Activated CD4-positive, alpha-beta T cell treated with anti-CD3 and anti-CD28 coated beads for 36 hours (primary cell): Measurements from ENCODE around the gene ARF3. TPM values are rescaled to one million over a fixed set of nuclear protein-coding genes. Genes with fewer than 3 reads are reported as not detected.
"Not testable (repeated sequence)": the region's sequence is repeated elsewhere in the genome, so short reads cannot be mapped to it uniquely, and the experiment has no call there.

Experiments used
- ATAC-seq: fragments of 200-7000 bp; cut with Tn5 transposase; one replicate; pipeline ENCODE4 v1.10.0; 2021; ENCODE audit warnings: mild to moderate bottlenecking, moderate library complexity
- CTCF ChIA-PET: fragments of 350-600 bp; sonication (Branson Sonifier 250); formaldehyde crosslinking; loops from one replicate; lab custom pipeline; 2021; ENCODE audit warnings: antibody characterized with exemption; lab: Charles Lee
- POLR2A ChIA-PET: fragments of 350-600 bp; sonication (Branson Sonifier 250); formaldehyde crosslinking; loops from one replicate; lab custom pipeline; 2021; ENCODE audit warnings: antibody characterized with exemption, inconsistent platforms; lab: Charles Lee
- DNase-seq: peaks from one replicate; pipeline ENCODE4 v3.0.0-alpha.2; 2020
- H3K27ac Mint-ChIP-seq: one replicate; pipeline ENCODE4 v1.8.0; 2021; ENCODE audit warnings: mixed read lengths
- H3K27me3 Mint-ChIP-seq: one replicate; pipeline ENCODE4 v1.8.0; 2021; ENCODE audit warnings: mixed read lengths
- H3K36me3 Mint-ChIP-seq: one replicate; pipeline ENCODE4 v1.8.0; 2021; ENCODE audit warnings: low read depth, mixed read lengths
- H3K4me1 Mint-ChIP-seq: one replicate; pipeline ENCODE4 v1.8.0; 2021; ENCODE audit warnings: mixed read lengths
- H3K4me3 Mint-ChIP-seq: one replicate; pipeline ENCODE4 v1.8.0; 2021; ENCODE audit warnings: mild to moderate bottlenecking, moderate library complexity, mixed read lengths
- H3K9me3 Mint-ChIP-seq: one replicate; pipeline ENCODE4 v1.8.0; 2021; ENCODE audit warnings: low read depth, mixed read lengths
- intact Hi-C, 2 experiments: fragments of 100-400 bp; cut with DNase I in 1 of 2; cut with micrococcal nuclease in 1 of 2; formaldehyde crosslinking; loops; one replicate each; pipeline versions ENCODE4 v1.14.2 to v1.15.1; 2022 to 2024; cut with DNase I, micrococcal nuclease
- total RNA-seq, 2 experiments: library from RNA; stranded (reverse); gene quantifications; one replicate each; pipeline ENCODE4 v1.2.3, GENCODE V29; 2021

The ARF3 gene
- total RNA-seq, 2 experiments from 2014 or later: 84.7 to 96.1 TPM

DNA sequence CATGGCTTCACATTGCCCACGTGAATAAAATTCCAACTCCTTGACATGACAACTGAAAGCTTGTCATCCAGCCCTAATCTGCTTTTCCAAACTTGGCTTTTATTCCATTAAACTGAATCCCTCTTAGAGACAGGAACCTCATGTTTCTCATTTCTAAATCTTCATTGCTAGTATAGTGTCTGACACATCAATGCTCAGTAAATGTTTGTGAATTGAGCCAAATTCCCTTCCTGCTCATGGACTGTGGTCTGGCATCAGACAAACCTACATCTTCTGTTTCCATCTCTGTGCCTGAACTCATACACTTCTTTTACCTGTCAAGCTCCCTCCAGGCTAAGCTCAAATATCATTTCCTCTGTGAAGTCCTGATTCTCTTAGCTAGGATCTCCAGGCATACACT lies 27.7 kb downstream of the ARF3 start:
- Mint-ChIP-seq H3K27ac (no peak overlapping the region), H3K9me3 (no peaks in the 10 kb centered on the region), H3K27me3 (no peaks in the 10 kb centered on the region), H3K4me3 (no peak overlapping the region), H3K36me3 (peaks cover 17% of the 10 kb centered on the region), H3K4me1 (peaks cover 31% of the 10 kb centered on the region)
- no peak for ATAC-seq
- intact Hi-C loops: no loop called here
- ChIA-PET POLR2A (no interaction called here), CTCF (interaction anchor here (0.6 to 7.6 kb wide), 7 partner anchors 7 to 77 kb away, joined by 3 to 73 read pairs (median 4); partner anchors contain the start of gene FKBP11)
- no peak for DNase-seq

GRCh38 chr12:48927261-48927660 lies 30.0 kb downstream of the ARF3 start:
- Mint-ChIP-seq H3K27me3 (no peaks in the 10 kb centered on the region), H3K36me3 (peaks cover 30% of the 10 kb centered on the region), H3K4me1 (peaks cover 37% of the 10 kb centered on the region), H3K9me3 (no peaks in the 10 kb centered on the region), H3K27ac (peak overlapping the region; percentile 71), H3K4me3 (peak overlapping the region; percentile 5)
- intact Hi-C loops: no loop called here
- ChIA-PET CTCF (interaction anchor here (0.6 to 1.7 kb wide), 4 partner anchors 24 to 74 kb away, joined by 3 to 7 read pairs (median 4); no protein-coding TSS in a partner anchor), POLR2A (interaction anchor here (0.6 kb wide), 2 partner anchors 34 to 203 kb away, joined by 3 to 9 read pairs; no protein-coding TSS in a partner anchor)
- no peak for DNase-seq
- ATAC-seq: no peak

DNA sequence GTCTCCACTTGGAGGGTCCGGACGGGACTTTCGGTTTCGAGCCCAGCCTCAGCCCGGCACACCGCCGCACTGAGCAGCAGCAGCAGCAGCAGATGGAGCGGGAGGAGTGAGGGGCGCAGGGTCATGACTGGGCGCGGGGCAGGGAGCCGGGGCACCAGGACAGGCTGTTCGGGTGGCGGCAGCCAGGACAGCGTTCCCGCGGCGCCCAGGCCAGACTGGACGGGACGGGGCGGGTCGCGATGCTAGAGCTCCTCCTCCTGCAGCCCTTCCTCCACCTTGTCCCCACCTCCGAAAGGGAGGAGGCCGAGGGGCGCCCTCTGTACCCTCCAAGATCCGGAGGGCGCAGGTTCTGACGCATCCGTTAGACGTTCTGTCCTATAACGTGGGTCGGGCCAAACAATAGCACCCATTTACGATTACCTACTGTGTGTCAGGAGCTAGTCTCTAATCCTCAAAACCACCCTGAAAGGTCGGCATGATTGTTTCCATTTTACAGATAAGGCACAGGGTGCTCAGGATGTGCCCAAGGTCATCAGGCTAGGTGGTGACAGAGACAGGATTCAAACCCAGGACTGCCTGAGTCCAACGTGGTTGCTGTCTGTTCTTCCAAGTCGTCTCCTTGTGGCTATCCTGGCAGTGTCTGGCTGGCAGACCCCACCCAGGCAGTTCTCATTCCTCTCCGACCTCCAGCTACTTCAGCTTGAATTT lies 31.8 kb downstream of the ARF3 start, which contains the start of gene FKBP11:
Gene FKBP11, minus strand, starts transcription at position 189 of the 708 bp plus-strand sequence. Its CDS starts 64 bp downstream, at position 125.
- POLR2A ChIA-PET: interaction anchor here (0.5 to 2.0 kb wide), 10 partner anchors 15 to 442 kb away, joined by 3 to 14 read pairs (median 4); partner anchors contain the start of genes ARF3, DDX23, RND1 and SPATS2
- no peaks in the 10 kb centered on the region for H3K9me3 Mint-ChIP-seq
- H3K36me3 Mint-ChIP-seq: peaks cover 39% of the 10 kb centered on the region
- H3K4me3 Mint-ChIP-seq: peak within 1 kb of the TSS; percentile 83
- DNase-seq (peak; percentile 81), ATAC-seq (peak; percentile 89)
- peaks cover 52% of the 10 kb centered on the region for H3K4me1 Mint-ChIP-seq
- peak within 1 kb of the TSS; percentile 93 for H3K27ac Mint-ChIP-seq
- H3K27me3 Mint-ChIP-seq: no peaks in the 10 kb centered on the region
- CTCF ChIA-PET: interaction anchor here (0.5 to 7.9 kb wide), 16 partner anchors 8 to 429 kb away, joined by 3 to 73 read pairs (median 4); partner anchors contain the start of genes ARF3, DDX23, RND1 and WNT1
- intact Hi-C loops: loop anchor here (1.0 to 2.0 kb wide), 5 partner anchors 32 to 93 kb away; partner anchors contain the start of genes DDX23 (in 2 of the 2), ARF3 (in 1 of the 2), PRKAG1 (in 1 of the 2) and WNT1 (in 1 of the 2)

DNA sequence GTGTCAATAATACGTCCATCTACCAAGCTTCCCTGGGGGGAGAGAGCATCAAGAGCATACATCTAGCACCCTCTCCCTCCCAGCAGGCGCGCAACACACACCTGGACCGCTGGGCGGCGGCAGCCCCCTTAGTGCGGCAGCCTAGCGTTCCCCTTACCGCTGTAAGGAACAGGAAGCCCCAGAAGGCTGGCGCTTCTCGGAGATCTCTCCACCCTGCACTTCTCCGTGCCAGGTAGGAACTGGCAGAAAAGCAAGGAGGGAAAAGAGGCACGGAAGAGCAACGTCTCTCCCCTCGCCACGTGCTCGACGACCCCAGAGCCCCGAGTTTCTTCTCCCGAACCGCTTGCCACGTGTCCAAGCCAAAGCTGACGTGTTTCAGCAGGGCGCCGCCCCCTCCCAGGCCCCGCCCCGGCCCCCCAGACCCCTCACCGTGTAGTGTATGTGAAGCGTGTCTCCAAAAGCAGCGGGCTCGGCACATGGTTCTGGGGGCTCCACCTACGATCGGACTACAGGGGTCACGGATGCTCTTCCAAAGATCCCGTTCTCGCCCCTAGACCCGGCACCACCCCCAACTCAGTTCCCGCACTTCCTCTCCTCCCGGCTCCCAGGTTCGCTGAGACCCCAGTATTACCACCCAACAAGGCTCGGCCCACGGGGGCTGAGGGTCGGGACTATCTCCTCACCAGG lies 32.5 kb downstream of the ARF3 start:
- ChIA-PET POLR2A (interaction anchor here (0.5 to 2.0 kb wide), 10 partner anchors 16 to 1112 kb away, joined by 3 to 10 read pairs (median 4); partner anchors contain the start of genes ARF3, DDX23 and RND1), CTCF (interaction anchor here (0.6 to 7.9 kb wide), 19 partner anchors 9 to 186 kb away, joined by 3 to 73 read pairs (median 4); partner anchors contain the start of genes ARF3, DDX23, RND1 and WNT1)
- DNase-seq: peak; percentile 85
- H3K27me3 Mint-ChIP-seq: no peaks in the 10 kb centered on the region
- H3K4me1 Mint-ChIP-seq: peaks cover 52% of the 10 kb centered on the region
- ATAC-seq: peak; percentile 75
- intact Hi-C loops: loop anchor here (1.0 to 2.0 kb wide), 6 partner anchors 33 to 94 kb away; partner anchors contain the start of genes DDX23 (in 2 of the 2), WNT1 (in 2 of the 2), ARF3 (in 1 of the 2) and PRKAG1 (in 1 of the 2)
- H3K36me3 Mint-ChIP-seq: peaks cover 38% of the 10 kb centered on the region
- peak overlapping the region; percentile 93 for H3K27ac Mint-ChIP-seq
- no peaks in the 10 kb centered on the region for H3K9me3 Mint-ChIP-seq
- H3K4me3 Mint-ChIP-seq: peak overlapping the region; percentile 83

DNA sequence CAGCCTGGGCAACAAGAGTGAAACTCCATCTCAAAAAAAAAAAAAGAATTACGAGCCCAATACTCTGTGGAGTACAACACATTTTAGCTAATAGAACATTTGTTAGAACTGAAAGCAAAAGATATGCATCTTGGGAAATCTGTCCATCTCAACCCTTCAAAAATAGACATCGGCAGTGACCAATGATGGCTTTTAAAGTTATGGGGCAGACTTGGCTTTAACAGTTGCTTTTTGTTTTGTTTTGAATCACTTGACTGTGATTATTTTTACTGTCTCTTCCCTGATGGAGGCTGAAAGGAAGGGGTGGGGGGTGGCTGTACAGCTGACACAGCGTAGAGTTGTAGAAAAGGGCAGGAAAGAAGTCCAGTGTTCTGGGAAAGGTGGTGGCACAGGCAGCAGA lies 34.2 kb downstream of the ARF3 start:
- ATAC-seq (no peak), DNase-seq (no peak)
- CTCF ChIA-PET: interaction anchor here (0.8 to 7.9 kb wide), 15 partner anchors 10 to 108 kb away, joined by 3 to 73 read pairs (median 7); partner anchors contain the start of genes DDX23 and WNT1
- Mint-ChIP-seq H3K4me3 (peak overlapping the region; percentile 83), H3K4me1 (peaks cover 59% of the 10 kb centered on the region), H3K36me3 (peaks cover 44% of the 10 kb centered on the region), H3K27me3 (no peaks in the 10 kb centered on the region), H3K9me3 (no peaks in the 10 kb centered on the region), H3K27ac (peak overlapping the region; percentile 38)
- intact Hi-C loops: no loop called here
- POLR2A ChIA-PET: interaction anchor here (1.0 kb wide), 2 partner anchors 34 to 266 kb away, joined by 4 read pairs; partner anchors contain the start of genes ARF3 and TUBA1A

GRCh38 chr12:48917857-48918537 lies 39.3 kb downstream of the ARF3 start:
- peak; percentile 42 for DNase-seq
- CTCF ChIA-PET: interaction anchor here (0.6 to 1.4 kb wide), 8 partner anchors 14 to 1116 kb away, joined by 3 to 5 read pairs (median 4); a partner anchor contains a TSS
- intact Hi-C loops: no loop called here
- no peaks in the 10 kb centered on the region for H3K27me3 Mint-ChIP-seq
- peak overlapping the region; percentile 85 for H3K27ac Mint-ChIP-seq
- H3K9me3 Mint-ChIP-seq: no peaks in the 10 kb centered on the region
- ATAC-seq: no peak
- peaks cover 35% of the 10 kb centered on the region for H3K36me3 Mint-ChIP-seq
- peaks cover 43% of the 10 kb centered on the region for H3K4me1 Mint-ChIP-seq
- peak overlapping the region; percentile 64 for H3K4me3 Mint-ChIP-seq
- POLR2A ChIA-PET: no interaction called here

GRCh38 chr12:48910196-48910595 lies 47.1 kb downstream of the ARF3 start:
- Mint-ChIP-seq H3K27ac (no peak overlapping the region), H3K4me3 (no peak overlapping the region), H3K4me1 (no peaks in the 10 kb centered on the region), H3K36me3 (no peaks in the 10 kb centered on the region), H3K9me3 (no peaks in the 10 kb centered on the region), H3K27me3 (peaks cover 2% of the 10 kb centered on the region)
- ChIA-PET POLR2A (no interaction called here), CTCF (interaction anchor here (0.6 to 1.8 kb wide), 4 partner anchors 37 to 108 kb away, joined by 3 to 8 read pairs (median 6); no protein-coding TSS in a partner anchor)
- intact Hi-C loops: no loop called here
- no peak for DNase-seq
- ATAC-seq: no peak

DNA sequence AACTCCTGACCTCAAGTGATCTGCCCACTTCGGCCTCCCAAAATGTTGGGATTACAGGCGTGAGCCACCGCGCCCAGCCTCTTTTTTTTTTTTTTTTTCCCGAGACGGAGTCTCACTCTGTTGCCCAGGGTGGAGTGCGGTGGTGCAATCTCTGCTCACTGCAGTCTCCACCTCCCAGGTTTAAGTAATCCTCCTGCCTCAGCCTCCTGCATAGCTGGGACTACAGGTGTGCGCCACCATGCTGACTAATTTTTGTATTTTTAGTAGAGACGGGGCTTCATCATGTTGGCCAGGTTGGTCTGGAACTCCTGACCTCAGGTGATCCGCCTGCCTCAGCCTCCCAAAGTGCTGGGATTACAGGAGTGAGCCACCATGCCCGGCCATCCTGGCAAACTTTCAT lies 47.6 kb downstream of the ARF3 start:
- DNase-seq, ATAC-seq, H3K4me3 Mint-ChIP-seq, H3K27ac Mint-ChIP-seq, H3K27me3 Mint-ChIP-seq, H3K4me1 Mint-ChIP-seq, POLR2A ChIA-PET, H3K36me3 Mint-ChIP-seq, intact Hi-C loops, H3K9me3 Mint-ChIP-seq: not testable (repeated sequence)
- CTCF ChIA-PET: interaction anchor here (0.8 kb wide), 1 partner anchor 44 kb away, joined by 4 read pairs; no protein-coding TSS in a partner anchor

- POLR2A ChIA-PET: no interaction called here
- intact Hi-C loops: no loop called here
Measured at GRCh38 chr12:48907245-48907644, 50.0 kb downstream of the ARF3 start.

GRCh38 chr12:48903982-48904411 lies 53.3 kb downstream of the ARF3 start:
- intact Hi-C loops: loop anchor here (1.0 to 5.0 kb wide), 5 partner anchors 32 to 152 kb away; partner anchors contain the start of gene WNT1 (in 2 of the 2)
- ATAC-seq: peak; percentile 94
- Mint-ChIP-seq H3K9me3 (no peaks in the 10 kb centered on the region), H3K4me3 (peak overlapping the region; percentile 63), H3K4me1 (peaks cover 5% of the 10 kb centered on the region), H3K27me3 (peaks cover 3% of the 10 kb centered on the region), H3K36me3 (no peaks in the 10 kb centered on the region), H3K27ac (no peak overlapping the region)
- DNase-seq: peak; percentile 92
- ChIA-PET CTCF (interaction anchor here (0.6 to 7.3 kb wide), 27 partner anchors 10 to 114 kb away, joined by 3 to 70 read pairs (median 5); partner anchors contain the start of genes DDN, DDX23, FKBP11 and PRKAG1), POLR2A (interaction anchor here (1.0 kb wide), 2 partner anchors 18 to 21 kb away, joined by 4 read pairs; partner anchors contain the start of gene FKBP11)

More at GRCh38 chr12:48907245-48907644, 50.0 kb downstream of the ARF3 start:
- no peak for DNase-seq
- H3K36me3 Mint-ChIP-seq: no peaks in the 10 kb centered on the region
- no peaks in the 10 kb centered on the region for H3K9me3 Mint-ChIP-seq
- no peak overlapping the region for H3K27ac Mint-ChIP-seq
- H3K4me3 Mint-ChIP-seq: no peak overlapping the region
- H3K27me3 Mint-ChIP-seq: peaks cover 3% of the 10 kb centered on the region
- peaks cover 5% of the 10 kb centered on the region for H3K4me1 Mint-ChIP-seq
- ATAC-seq: no peak
- CTCF ChIA-PET: interaction anchor here (0.6 to 1.3 kb wide), 3 partner anchors 14 to 16 kb away, joined by 3 read pairs; no protein-coding TSS in a partner anchor
